Activated CD8-positive, alpha-beta T cell treated with anti-CD3 and anti-CD28 coated beads for 36 hours (primary cell): ENCODE data around the gene DTX3. TPM values are rescaled to one million over a fixed set of nuclear protein-coding genes. Genes with fewer than 3 reads are reported as not detected.
A peak's percentile ranks its signal among the peaks of the same experiment; 100 is the strongest.
"Not testable (repeated sequence)": the region's sequence is repeated elsewhere in the genome, so short reads cannot be mapped to it uniquely, and the experiment has no call there.

Experiments
- ATAC-seq: fragments of 200-7000 bp; cut with Tn5 transposase; one replicate; pipeline ENCODE4 v1.10.0; 2021; ENCODE audit warnings: mild to moderate bottlenecking, moderate library complexity
- CTCF ChIA-PET: fragments of 350-600 bp; sonication (Branson Sonifier 250); formaldehyde crosslinking; loops from one replicate; lab custom pipeline; 2021; ENCODE audit warnings: antibody characterized with exemption; lab: Charles Lee
- POLR2A ChIA-PET: fragments of 350-600 bp; sonication (Branson Sonifier 250); formaldehyde crosslinking; loops from one replicate; lab custom pipeline; 2021; ENCODE audit warnings: antibody characterized with exemption; lab: Charles Lee
- DNase-seq: peaks from one replicate; pipeline ENCODE4 v3.0.0-alpha.2; 2020
- H3K27ac Mint-ChIP-seq: one replicate; pipeline ENCODE4 v1.8.0; 2021; ENCODE audit warnings: mild to moderate bottlenecking, mixed read lengths
- H3K27me3 Mint-ChIP-seq: one replicate; pipeline ENCODE4 v1.8.0; 2021; ENCODE audit warnings: mixed read lengths
- H3K36me3 Mint-ChIP-seq: one replicate; pipeline ENCODE4 v1.8.0; 2021; ENCODE audit warnings: low read depth, mixed read lengths
- H3K4me1 Mint-ChIP-seq: one replicate; pipeline ENCODE4 v1.8.0; 2021; ENCODE audit warnings: low read depth, mixed read lengths
- H3K4me3 Mint-ChIP-seq: one replicate; pipeline ENCODE4 v1.8.0; 2021; ENCODE audit warnings: mild to moderate bottlenecking, moderate library complexity, mixed read lengths
- H3K9me3 Mint-ChIP-seq: one replicate; pipeline ENCODE4 v1.8.0; 2021; ENCODE audit warnings: mixed read lengths
- CTCF ChIP-seq: fragments of 200-600 bp; IDR thresholded peaks from one replicate; pipeline ENCODE4 v1.8.0; 2022; ENCODE audit warnings: antibody characterized with exemption, mild to moderate bottlenecking
- intact Hi-C: fragments of 100-400 bp; cut with micrococcal nuclease; formaldehyde crosslinking; loops from one replicate; pipeline ENCODE4 v1.10.0; 2022
- total RNA-seq, 2 experiments: library from RNA; stranded (reverse); gene quantifications; one replicate each; pipeline ENCODE4 v1.2.3, GENCODE V29; 2021

Gene DTX3
- total RNA-seq: 10 to 100 TPM; 13.7 to 15.1 TPM

- Mint-ChIP-seq H3K9me3 (no peaks in the 10 kb centered on the region), H3K27me3 (no peaks in the 10 kb centered on the region)
- peak; percentile 62 for ATAC-seq
These were observed at the start of gene DTX3 for GRCh38 chr12:57604454-57604991. DTX3 (plus strand) TSS chr12:57604824; CDS start chr12:57606518, 1,694 bp downstream.

GRCh38 chr12:57554897-57555296 is 49.7 kb upstream of the DTX3 start:
- H3K9me3 Mint-ChIP-seq: no peaks in the 10 kb centered on the region
- DNase-seq (no peak), ATAC-seq (no peak)
- intact Hi-C loops: no loop called here
- CTCF ChIA-PET: interaction anchor here (1.0 to 1.4 kb wide), 2 partner anchors 29 to 96 kb away, joined by 3 read pairs; no protein-coding TSS in a partner anchor
- no peak overlapping the region for H3K27ac Mint-ChIP-seq
- no peak overlapping the region for H3K4me3 Mint-ChIP-seq
- H3K4me1 Mint-ChIP-seq: peaks cover 4% of the 10 kb centered on the region
- no peak for TF ChIP-seq CTCF
- H3K36me3 Mint-ChIP-seq: no peaks in the 10 kb centered on the region
- H3K27me3 Mint-ChIP-seq: peaks cover 2% of the 10 kb centered on the region
- POLR2A ChIA-PET: no interaction called here

More at GRCh38 chr12:57604454-57604991, at the start of gene DTX3:
- intact Hi-C loops: no loop called here
- Mint-ChIP-seq H3K36me3 (peaks cover 14% of the 10 kb centered on the region), H3K27ac (peak within 1 kb of the TSS; percentile 81), H3K4me3 (peak within 1 kb of the TSS; percentile 74), H3K4me1 (peaks cover 25% of the 10 kb centered on the region)
- no peak for TF ChIP-seq CTCF
- ChIA-PET POLR2A (interaction anchor here (0.7 to 4.4 kb wide), 3 partner anchors 9 to 21 kb away, joined by 3 to 27 read pairs (median 4); no protein-coding TSS in a partner anchor), CTCF (no interaction called here)
- peak; percentile 66 for DNase-seq

- no peaks in the 10 kb centered on the region for H3K4me1 Mint-ChIP-seq
- DNase-seq: no peak
- no peaks in the 10 kb centered on the region for H3K9me3 Mint-ChIP-seq
- H3K27ac Mint-ChIP-seq: no peak overlapping the region
- ChIA-PET POLR2A (no interaction called here), CTCF (interaction anchor here (1.1 kb wide), 1 partner anchor 24 kb away, joined by 6 read pairs; no protein-coding TSS in a partner anchor)
- no peaks in the 10 kb centered on the region for H3K27me3 Mint-ChIP-seq
- ATAC-seq: no peak
- no peak overlapping the region for H3K4me3 Mint-ChIP-seq
- TF ChIP-seq CTCF: no peak
- no peaks in the 10 kb centered on the region for H3K36me3 Mint-ChIP-seq
- intact Hi-C loops: no loop called here
These were observed 45.8 kb upstream of the DTX3 start for GRCh38 chr12:57558864-57559263.

GRCh38 chr12:57560516-57560915 is 44.1 kb upstream of the DTX3 start:
- DNase-seq: no peak
- Mint-ChIP-seq H3K9me3 (no peaks in the 10 kb centered on the region), H3K4me1 (no peaks in the 10 kb centered on the region), H3K36me3 (no peaks in the 10 kb centered on the region), H3K27ac (no peak overlapping the region), H3K27me3 (no peaks in the 10 kb centered on the region), H3K4me3 (no peak overlapping the region)
- no peak for ATAC-seq
- POLR2A ChIA-PET: interaction anchor here (0.6 kb wide), 1 partner anchor 95 kb away, joined by 4 read pairs; no protein-coding TSS in a partner anchor
- intact Hi-C loops: no loop called here
- CTCF ChIA-PET: interaction anchor here (1.5 to 3.1 kb wide), 2 partner anchors 24 to 62 kb away, joined by 4 to 13 read pairs; no protein-coding TSS in a partner anchor
- no peak for TF ChIP-seq CTCF

GRCh38 chr12:57561117-57561516 is 43.5 kb upstream of the DTX3 start:
- POLR2A ChIA-PET, H3K27me3 Mint-ChIP-seq, ATAC-seq, H3K4me3 Mint-ChIP-seq, DNase-seq, H3K9me3 Mint-ChIP-seq, intact Hi-C loops, H3K36me3 Mint-ChIP-seq, H3K4me1 Mint-ChIP-seq, H3K27ac Mint-ChIP-seq: not testable (repeated sequence)
- CTCF ChIA-PET: interaction anchor here (1.5 to 3.1 kb wide), 3 partner anchors 10 to 61 kb away, joined by 4 to 13 read pairs (median 7); no protein-coding TSS in a partner anchor
